Hippocampal formation (tissue), 2 donors: Measurements from ENCODE around the gene SLC26A1.
A peak's percentile ranks its signal among the peaks of the same experiment; 100 is the strongest.

Experiments
- DNase-seq, 2 donors: peaks; one replicate each; lab custom pipeline; 2025; lab: John Stamatoyannopoulos, UW

SLC26A1 gene

GRCh38 chr4:1028574-1029220, 35.5 kb upstream of the SLC26A1 start:
- no peak for DNase-seq

GRCh38 chr4:1027915-1028238, 34.7 kb upstream of the SLC26A1 start:
- no peak for DNase-seq

GRCh38 chr4:1027219-1027914, 34.2 kb upstream of the SLC26A1 start:
- no peak for DNase-seq

- DNase-seq: no peak
Measured at GRCh38 chr4:1026115-1026514, 32.9 kb upstream of the SLC26A1 start.

GRCh38 chr4:1024882-1025545, 31.8 kb upstream of the SLC26A1 start:
- no peak for DNase-seq

- no peak for DNase-seq
Measured at GRCh38 chr4:1023895-1024740, 30.9 kb upstream of the SLC26A1 start.

- DNase-seq: no peak
Measured at GRCh38 chr4:1023075-1023640, 30.0 kb upstream of the SLC26A1 start.

GRCh38 chr4:1022739-1023066, 29.5 kb upstream of the SLC26A1 start:
- DNase-seq: no peak

- DNase-seq: no peak
Measured at GRCh38 chr4:1022051-1022738, 29.0 kb upstream of the SLC26A1 start.

- DNase-seq: no peak
Measured at GRCh38 chr4:1021386-1022050, 28.3 kb upstream of the SLC26A1 start.

- no peak for DNase-seq
Measured at GRCh38 chr4:1019729-1020470, 26.7 kb upstream of the SLC26A1 start.

GRCh38 chr4:1019320-1019719, 26.1 kb upstream of the SLC26A1 start:
- DNase-seq: no peak

- DNase-seq: no peak
Measured at GRCh38 chr4:1018147-1019020, 25.2 kb upstream of the SLC26A1 start.

GRCh38 chr4:1017706-1018105, 24.5 kb upstream of the SLC26A1 start:
- no peak for DNase-seq

GRCh38 chr4:1017211-1017610, 24.0 kb upstream of the SLC26A1 start:
- no peak for DNase-seq

- no peak for DNase-seq
Measured at GRCh38 chr4:1015746-1016145, 22.5 kb upstream of the SLC26A1 start.

GRCh38 chr4:1015179-1015578, 22.0 kb upstream of the SLC26A1 start:
- no peak for DNase-seq

- peak; percentile 83 to 84 for DNase-seq
Measured at GRCh38 chr4:1014291-1015167, 21.3 kb upstream of the SLC26A1 start.
